GM19043 (cell line): Measurements from ENCODE around the gene CFAP73.

Experiments used
- ATAC-seq: cut with Tn5 transposase; IDR thresholded peaks from one replicate; pipeline ENCODE4 v1.9.1; 2021; ENCODE audit warnings: low read depth; ENCODE audit not compliant: unreplicated experiment

The CFAP73 gene

GRCh38 chr12:113118142-113118541 is 31.4 kb upstream of the CFAP73 start:
- ATAC-seq = no peak

DNA sequence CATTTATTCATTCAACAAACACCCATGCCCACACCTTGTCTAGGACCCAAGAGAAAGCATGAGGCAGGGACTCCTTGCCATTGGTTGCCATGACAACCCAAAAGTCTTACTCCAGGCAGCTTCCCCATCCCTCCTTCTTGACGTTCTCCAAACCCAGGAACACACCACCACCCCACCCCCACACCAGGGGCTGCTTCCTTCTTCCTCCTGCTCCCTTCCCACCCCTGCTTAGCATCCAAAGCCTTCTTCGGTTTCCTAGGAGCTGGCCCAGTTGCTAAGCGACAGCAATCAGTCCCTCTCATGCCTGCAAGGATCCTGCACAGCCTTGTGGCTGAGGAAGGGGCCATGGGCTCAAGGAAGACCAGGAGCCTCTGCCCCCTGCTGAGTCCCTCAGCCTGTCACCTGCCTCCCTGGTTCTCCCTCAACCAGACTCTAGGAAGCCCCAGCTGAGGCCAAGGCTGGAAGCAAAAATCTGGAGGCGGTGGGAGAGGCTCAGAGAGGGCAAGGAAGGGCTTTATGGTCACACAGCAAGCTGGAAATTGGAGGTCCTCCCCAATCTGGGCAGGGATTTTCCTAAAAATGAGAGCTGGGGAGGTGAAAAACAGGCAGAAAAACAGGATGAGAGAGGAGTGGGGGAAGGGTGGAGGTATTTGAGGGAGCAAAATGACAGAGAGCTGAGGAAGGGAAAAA is 29.4 kb upstream of the CFAP73 start:
- ATAC-seq = no peak

- ATAC-seq = no peak
These were observed 28.7 kb upstream of the CFAP73 start for GRCh38 chr12:113120670-113121370.

GRCh38 chr12:113127791-113128199 is 21.7 kb upstream of the CFAP73 start:
- ATAC-seq = no peak

GRCh38 chr12:113128802-113129663 is 20.5 kb upstream of the CFAP73 start:
- no peak for ATAC-seq

GRCh38 chr12:113129664-113130456 is 19.7 kb upstream of the CFAP73 start:
- no peak for ATAC-seq

DNA sequence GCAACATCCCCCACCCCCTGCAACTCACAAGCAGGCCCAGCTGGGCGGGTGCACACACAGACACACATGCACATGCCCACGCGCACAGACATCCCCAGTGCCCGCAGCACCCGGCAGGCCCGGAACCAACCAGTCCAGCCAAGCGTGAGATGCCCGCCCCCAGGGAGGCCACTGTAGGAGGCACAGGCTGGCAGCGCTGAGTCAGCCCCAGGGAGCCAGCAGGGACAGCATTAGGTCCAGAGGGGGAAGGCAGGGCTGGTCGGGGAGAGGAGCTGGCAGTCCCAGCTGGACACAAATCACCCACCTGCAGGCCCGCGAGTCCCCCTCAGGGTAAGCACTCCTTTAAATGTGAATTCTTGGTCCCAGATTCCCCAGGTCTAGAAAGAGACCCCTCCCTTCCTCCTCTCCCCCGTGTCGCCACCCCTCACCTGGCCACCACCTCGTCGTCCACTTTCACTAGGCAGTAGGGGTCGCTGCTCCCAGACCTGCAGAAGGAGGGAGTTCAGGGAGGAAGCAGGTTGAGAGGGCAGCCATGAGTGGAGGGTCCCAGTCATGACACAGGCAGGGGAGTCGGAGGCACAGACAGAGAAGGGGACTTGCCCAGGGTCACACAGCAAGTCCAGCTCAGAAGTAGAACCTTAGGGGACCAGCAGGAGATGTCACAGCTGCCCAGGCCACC is 18.9 kb upstream of the CFAP73 start:
- no peak for ATAC-seq

- no peak for ATAC-seq
These were observed 18.0 kb upstream of the CFAP73 start for GRCh38 chr12:113131556-113131955.

DNA sequence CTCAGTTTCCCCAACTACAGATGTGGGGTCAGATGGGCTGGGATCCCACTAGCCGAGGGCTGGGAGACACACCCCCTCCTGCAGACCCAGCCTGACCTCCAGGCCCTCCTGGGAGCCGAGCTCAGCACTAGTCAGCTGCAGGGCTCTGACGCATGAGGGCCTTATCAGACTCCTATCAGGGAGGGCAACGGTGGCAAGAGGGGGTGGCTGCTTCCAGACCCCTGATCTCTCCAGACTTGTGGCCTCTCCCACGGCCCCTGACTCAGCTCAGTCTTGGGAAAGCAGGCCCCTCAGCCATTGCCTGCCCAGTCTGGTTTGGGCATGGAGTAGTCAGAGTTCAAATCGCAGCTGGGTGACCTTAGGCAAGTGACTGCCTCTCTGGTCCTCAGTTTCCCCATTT is 16.5 kb upstream of the CFAP73 start:
- no peak for ATAC-seq

DNA sequence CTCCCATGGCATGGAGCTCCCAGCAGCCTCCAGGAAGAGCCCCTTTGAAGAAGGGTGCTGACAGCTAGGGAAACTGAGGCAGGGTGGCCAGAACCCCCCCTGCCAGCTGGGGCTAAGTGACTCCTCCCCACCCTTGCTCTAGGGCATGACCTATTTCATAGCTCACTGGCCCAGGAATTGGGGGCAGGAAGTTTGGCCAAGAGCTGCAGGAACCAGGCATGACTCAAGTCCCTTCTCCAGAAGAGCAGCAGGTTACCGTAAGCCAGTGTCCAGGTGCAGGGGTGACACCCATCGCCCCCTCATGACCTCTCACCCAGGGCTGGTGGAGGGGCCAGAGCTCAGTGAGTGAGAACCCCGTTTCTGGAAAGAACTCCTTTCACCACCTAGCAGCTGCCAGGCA is 15.9 kb upstream of the CFAP73 start:
- no peak for ATAC-seq

- no peak for ATAC-seq
These were observed 15.5 kb upstream of the CFAP73 start for GRCh38 chr12:113134071-113134470.

DNA sequence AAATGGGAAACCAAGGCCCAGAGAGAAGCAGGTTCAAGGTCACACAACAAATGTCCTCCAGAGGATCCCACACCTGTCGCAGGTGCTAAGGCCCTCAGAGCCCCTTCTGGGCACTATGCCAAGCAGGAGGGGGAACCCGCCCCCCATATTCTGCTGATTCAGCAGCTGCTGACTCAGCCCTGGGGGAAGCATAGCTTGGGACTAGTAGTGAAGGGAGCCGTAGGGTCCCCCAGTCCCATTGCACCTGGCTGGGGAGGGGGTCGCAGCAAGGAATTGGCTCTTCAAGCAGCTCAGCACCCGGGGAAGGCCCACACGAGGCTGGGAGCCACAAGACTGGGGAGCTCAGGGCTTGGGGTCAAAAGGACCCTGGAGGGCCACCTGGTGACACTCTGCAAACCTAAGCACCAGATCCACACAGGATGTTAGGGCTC is 15.0 kb upstream of the CFAP73 start:
- ATAC-seq = no peak

DNA sequence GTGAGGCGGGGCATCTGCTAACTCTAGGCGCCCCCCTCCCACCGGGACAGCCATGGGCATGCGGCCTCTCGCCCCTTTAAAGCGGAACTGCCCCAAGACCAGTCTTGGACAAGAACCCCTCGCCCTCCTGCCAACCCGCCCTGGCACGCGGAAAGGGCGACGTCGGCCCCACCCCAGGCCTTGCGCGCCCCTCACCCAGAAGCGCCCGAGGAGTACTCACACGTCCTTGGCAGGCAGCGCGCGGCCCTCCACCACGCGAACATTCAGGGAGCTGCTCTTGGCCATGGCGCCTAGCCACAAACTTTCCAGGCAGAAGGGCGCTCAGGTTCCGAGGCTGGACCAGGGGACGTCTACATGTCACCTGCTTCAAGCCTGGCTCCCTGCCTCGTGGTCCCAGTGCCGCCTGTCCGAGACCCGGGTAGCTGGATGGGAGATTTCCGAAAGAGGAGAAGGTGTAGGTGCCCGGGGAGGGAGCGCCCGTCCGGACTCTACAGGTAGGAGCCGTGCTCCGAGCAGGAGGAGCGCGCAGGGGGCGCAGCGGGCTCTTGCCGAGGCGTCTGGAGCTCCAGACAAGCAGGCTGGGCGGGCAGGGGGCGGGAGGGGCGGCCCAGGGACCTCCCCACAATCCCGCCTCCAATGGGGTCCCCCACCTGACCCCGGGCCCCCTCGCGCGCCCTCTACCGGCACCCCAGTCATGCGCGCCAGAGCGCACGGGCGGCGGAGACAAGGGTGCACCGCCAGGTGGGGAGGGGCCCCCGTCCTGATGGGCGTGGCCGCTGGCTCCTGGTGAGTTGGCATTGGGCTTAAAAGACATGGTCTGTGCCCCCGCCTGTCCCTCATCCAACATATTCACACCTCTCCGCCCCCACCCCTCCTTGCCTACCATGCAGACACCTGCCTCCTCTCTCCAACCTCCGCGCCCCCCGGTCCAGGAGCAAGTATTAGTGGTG is 14.1 kb upstream of the CFAP73 start, which contains the start of gene RASAL1:
TSS of gene RASAL1 (minus strand) at position 584 of the 950 bp plus-strand sequence. CDS start at position 285, 299 bp downstream.
- no peak for ATAC-seq

GRCh38 chr12:113136128-113136989 is 13.2 kb upstream of the CFAP73 start:
- no peak for ATAC-seq

DNA sequence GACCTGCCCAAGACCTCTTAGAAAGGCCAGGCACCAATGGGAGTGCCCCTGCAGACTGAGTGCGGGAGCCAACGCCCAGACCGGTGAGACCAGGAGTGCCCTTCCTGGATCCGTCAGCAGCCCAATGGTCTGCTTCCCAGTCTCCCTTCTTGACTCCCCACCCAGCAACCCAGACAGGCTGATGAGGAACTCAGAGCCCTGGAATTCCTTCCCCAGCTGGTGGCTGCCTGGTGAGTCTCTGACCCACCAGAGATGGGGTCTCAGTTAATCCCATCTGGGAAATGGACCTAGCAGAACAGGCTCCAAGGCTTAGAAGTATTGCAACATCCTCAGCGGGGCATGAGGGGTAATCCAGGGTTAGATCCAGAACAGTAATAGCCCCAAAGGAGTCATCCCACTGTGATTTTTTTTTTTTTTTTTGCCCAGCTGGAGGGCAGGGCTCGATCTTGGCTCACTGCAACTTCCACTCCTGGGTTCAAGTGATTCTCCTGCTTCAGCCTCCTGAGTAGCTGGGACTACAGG is 12.5 kb upstream of the CFAP73 start:
- no peak for ATAC-seq

DNA sequence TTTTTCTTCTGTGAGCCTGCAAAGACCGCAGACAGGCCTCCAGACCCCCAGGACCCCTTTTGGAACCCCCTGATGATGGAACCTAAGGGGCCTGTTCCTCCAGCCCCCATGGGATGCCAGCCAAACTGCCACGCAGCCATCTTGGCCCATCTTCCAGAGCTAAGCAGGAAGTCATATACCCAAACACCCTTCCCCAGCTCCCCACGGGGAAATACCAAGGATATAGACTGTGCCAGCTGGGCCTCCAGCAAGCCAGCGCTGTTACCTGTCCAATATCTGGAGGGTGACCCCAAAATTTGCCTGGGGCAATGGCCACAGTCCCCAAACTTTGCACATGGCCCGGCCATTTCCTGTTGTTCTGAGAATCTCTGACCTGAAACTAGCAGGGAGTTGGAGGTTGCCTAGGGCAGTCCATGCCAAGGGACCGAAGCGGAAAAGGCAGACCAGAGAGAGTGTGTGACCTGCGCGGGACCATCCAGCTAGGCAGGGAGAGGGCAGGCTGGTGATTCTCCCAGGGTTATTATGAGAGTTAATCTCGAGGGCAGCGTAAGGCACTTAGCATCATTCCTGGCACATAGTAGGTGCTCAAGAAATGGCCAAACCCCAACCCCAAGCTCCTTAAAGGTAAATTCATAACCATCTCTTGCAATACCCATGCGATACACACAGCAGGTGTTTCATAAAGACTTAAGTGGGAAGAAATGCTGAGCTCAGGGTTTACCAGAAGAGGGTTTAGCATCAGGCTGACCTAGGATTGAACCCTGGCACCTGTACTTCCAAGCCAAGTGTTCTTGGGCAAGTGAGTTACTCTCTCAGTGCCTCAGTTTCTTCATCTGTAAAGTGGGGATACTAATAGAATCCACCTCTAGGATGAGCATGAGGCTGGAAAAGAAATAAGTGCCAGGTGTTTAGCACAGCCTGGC is 11.4 kb upstream of the CFAP73 start:
- no peak for ATAC-seq

GRCh38 chr12:113138826-113139225 is 10.7 kb upstream of the CFAP73 start:
- no peak for ATAC-seq
